Measurements from ENCODE around the gene ZDHHC14.
"Not testable (repeated sequence)": the region's sequence is repeated elsewhere in the genome, so short reads cannot be mapped to it uniquely, and the experiment has no call there.

ZDHHC14 gene

DNA sequence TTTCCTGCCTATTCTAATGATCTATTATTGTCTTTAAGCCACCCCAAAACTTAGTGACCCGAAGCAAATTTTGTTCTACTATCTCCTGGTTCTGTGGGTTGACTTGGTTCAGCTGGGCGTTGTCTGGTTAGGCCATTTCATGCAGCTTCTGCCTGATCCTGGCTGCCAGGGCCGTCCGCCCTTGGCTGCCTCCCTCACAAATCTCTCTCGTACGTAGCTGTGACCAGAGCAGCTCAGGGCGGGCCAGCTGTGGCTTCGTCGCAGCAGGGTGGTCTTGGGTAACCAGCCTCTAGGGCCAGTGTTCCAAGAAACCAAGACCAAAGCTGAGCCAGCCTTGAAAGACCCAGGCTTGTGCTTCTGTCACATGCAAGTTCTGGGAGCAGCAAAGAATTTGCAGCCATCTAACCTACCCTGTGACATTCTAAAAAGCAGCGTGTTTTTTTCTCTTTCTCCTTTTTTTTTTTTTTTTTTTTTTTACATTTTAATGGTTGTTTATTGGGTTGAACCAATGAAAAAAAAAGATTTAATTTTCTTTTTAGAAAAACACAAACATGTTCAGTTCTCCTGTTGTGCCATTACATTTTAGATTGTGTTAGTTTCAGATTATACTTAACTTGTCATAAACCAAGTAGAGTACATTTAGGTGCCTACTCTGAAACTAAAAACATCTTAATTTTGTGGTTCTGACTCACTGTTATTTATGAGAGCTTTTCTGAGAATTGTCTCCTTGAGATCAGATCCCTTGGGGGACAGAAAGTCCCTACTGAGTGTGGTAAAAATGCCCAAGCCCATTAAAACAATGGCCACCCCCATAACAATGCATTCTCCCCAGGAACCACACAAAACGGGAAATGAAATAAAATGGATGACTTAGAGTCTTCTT is 83.9 kb downstream of the ZDHHC14 start:
- no peak for DNase-seq (ENCODE audit: low read depth)
- TF ChIP-seq, protein P1, sequence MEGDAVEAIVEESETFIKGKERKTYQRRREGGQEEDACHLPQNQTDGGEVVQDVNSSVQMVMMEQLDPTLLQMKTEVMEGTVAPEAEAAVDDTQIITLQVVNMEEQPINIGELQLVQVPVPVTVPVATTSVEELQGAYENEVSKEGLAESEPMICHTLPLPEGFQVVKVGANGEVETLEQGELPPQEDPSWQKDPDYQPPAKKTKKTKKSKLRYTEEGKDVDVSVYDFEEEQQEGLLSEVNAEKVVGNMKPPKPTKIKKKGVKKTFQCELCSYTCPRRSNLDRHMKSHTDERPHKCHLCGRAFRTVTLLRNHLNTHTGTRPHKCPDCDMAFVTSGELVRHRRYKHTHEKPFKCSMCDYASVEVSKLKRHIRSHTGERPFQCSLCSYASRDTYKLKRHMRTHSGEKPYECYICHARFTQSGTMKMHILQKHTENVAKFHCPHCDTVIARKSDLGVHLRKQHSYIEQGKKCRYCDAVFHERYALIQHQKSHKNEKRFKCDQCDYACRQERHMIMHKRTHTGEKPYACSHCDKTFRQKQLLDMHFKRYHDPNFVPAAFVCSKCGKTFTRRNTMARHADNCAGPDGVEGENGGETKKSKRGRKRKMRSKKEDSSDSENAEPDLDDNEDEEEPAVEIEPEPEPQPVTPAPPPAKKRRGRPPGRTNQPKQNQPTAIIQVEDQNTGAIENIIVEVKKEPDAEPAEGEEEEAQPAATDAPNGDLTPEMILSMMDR (conservative IDR thresholded peaks at IDR 0.05; ENCODE audit: low read depth, low read length), result no peak
- H3K4me3 ChIP-seq (ENCODE audit: low read length), result no peak overlapping the region

DNA sequence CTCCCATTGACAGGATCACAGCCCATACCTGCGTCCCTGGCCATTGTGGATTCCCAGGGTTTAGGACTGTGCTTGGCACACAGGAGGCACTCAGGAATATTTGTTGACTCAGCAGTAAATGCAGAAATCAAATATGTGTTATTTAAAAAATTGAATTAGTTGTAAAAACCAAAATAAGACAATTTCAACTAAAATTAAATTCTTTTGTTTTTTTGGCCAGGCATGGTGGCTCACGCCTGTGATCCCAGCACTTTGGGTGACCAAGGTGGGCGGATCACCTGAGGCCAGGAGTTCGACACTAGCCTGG is 85.3 kb downstream of the ZDHHC14 start:
- no peak overlapping the region for H3K4me3 ChIP-seq (ENCODE audit: low read length)
- TF ChIP-seq, protein P1 (conservative IDR thresholded peaks at IDR 0.05; ENCODE audit: low read depth, low read length), result no peak
- no peak for DNase-seq (ENCODE audit: low read depth)

DNA sequence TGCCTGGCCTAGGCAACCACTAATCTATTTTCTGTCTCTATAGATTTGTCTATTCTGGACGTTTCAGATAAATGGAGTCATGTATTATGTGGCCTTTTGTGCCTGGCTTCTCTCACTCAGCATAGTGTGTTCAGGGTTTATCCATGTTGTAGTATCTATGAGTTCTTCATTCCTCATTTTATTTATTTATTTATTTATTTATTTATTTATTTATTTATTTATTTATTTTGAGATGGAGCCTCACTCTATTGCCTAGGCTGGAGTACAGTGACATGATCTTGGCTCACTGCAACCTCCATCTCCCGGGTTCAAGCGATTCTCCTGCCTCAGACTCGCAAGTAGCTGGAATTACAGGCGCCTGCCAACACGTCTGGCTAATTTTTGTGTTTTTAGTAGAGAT is 86.3 kb downstream of the ZDHHC14 start:
- not testable (repeated sequence) for DNase-seq (ENCODE audit: low read depth); H3K4me3 ChIP-seq (ENCODE audit: low read length)

DNA sequence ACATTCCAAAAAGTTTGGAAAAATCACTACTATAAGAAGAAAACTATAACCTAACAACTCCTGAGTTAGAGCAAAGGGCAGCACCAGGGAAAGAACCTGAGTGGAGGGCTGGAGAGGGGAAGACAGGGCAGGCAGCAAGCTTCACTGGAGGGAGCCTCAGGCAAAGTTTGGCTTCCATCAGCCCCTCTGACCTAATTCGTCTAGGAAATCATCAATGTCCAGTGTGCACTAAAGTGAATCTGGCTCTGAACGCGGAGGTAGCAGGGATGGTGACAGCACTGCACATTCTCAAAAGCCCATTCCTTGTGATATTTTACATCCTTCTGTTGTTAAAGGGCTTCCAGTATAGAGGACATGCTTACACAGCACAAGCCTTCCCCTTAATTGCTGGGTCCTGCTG is 87.1 kb downstream of the ZDHHC14 start:
- H3K4me3 ChIP-seq (ENCODE audit: low read length), result no peak overlapping the region
- no peak for DNase-seq (ENCODE audit: low read depth)
- TF ChIP-seq, protein P1 (conservative IDR thresholded peaks at IDR 0.05; ENCODE audit: low read depth, low read length), result no peak

DNA sequence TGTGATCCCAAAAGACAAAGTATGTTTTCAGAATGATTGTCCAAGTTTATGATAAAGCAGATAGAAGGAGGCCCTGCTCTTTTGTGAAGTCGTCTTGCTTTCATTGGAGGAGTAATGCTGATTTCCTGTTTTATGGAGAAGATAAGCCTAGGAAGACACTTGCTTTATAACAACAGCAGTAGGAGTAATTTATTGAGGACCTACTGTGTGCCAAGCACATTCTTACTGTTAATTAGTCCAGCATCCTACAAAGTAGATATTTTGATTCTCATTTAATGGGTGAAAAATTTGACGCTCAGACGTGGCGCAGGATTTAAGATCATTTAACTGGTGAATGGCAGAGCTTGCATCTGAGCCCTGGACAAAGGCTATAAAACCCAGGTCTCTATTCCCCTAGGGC is 87.6 kb downstream of the ZDHHC14 start:
- DNase-seq (ENCODE audit: low read depth), result no peak
- H3K4me3 ChIP-seq (ENCODE audit: low read length), result no peak overlapping the region
- TF ChIP-seq, protein P1 (conservative IDR thresholded peaks at IDR 0.05; ENCODE audit: low read depth, low read length), result no peak

DNA sequence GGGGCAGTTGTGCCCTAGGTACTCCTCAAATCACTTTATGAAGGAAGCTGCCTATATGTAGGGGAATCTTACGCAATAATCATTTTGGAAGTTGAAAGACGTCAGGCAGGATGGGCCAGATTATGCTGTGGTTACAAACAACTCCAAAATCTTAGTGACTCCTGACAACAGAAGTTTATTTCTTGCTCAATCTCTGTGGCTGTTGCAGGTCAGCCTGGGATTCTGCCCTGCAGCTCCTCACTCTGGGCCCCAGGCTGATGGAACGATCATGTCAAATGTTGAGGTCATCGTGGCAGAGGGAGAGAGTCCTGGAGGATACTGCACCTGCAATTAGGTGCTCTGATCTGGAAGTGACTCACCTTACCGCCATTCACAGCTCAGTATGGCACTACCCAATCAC is 88.4 kb downstream of the ZDHHC14 start:
- DNase-seq (ENCODE audit: low read depth), result no peak
- TF ChIP-seq, protein P1 (conservative IDR thresholded peaks at IDR 0.05; ENCODE audit: low read depth, low read length), result no peak
- H3K4me3 ChIP-seq (ENCODE audit: low read length), result no peak overlapping the region

DNA sequence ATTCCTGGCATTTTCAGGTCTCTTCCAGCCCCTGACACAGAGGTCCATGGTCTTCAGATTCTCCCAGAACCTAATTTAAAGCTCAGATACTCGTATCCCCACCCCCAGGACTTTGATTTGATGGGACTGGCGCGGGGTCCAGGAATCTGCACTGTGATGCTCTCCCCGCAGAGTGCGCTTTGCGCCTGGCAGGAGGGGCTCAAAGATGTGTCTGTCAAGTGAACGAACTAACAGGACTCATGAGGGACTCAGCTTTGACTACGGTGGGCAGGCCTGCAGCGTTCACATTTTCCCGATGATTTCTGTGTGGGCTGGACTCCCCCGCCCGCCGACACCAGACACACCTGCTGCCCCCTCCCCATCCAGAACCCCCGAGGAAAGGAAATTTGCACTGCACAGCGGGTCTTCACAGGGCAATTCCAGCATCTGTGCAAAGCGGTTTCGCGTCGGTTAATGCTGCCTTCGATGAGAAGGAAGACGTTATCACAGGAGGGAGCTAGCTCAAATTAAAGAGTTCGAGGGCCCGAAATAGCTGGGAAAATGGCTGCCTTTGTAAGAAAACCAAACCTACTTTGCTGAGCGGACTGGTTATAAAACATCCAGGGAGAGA is 90.2 kb downstream of the ZDHHC14 start:
- H3K4me3 ChIP-seq (ENCODE audit: low read length), result no peak overlapping the region
- TF ChIP-seq, protein P1 (conservative IDR thresholded peaks at IDR 0.05; ENCODE audit: low read depth, low read length), result no peak
- DNase-seq (ENCODE audit: low read depth), result no peak

Measured in retinal pigment epithelial cell (primary cell).